Mesodermal cell (in vitro differentiated cells): ENCODE data around the gene KCNH2.

Experiments
- H3K27ac ChIP-seq: 2 replicates; pipeline ENCODE4 v1.7.0; 2013; ENCODE audit warnings: mild to moderate bottlenecking, low read depth, low read length, moderate library complexity; ENCODE audit not compliant: severe bottlenecking
- H3K36me3 ChIP-seq: 2 replicates; pipeline ENCODE4 v1.7.1; 2013; ENCODE audit warnings: mild to moderate bottlenecking, low read length, moderate library complexity; ENCODE audit not compliant: control insufficient read depth, insufficient read depth
- H3K4me1 ChIP-seq: one replicate; pipeline ENCODE4 v1.7.1; 2013; ENCODE audit warnings: mild to moderate bottlenecking, low read length; ENCODE audit not compliant: insufficient read depth, control insufficient read depth, poor library complexity, severe bottlenecking
- H3K4me3 ChIP-seq: 2 replicates; pipeline ENCODE4 v1.7.0; 2013; ENCODE audit warnings: low read length, control low read depth, mild to moderate bottlenecking; ENCODE audit not compliant: insufficient read depth, poor library complexity, severe bottlenecking; ENCODE audit errors: extremely low read depth
- H3K9me3 ChIP-seq: 2 replicates; pipeline ENCODE4 v1.7.1; 2013; ENCODE audit warnings: mild to moderate bottlenecking, low read length, moderate library complexity; ENCODE audit not compliant: control insufficient read depth
- WGBS, 2 experiments: methylation state at CpG; one replicate each; pipeline ENCODE4 v1.1.5; 2013; ENCODE audit warnings: missing lambda C conversion rate in 2 of 2; ENCODE audit not compliant: insufficient coverage in 2 of 2; 5-methylcytosine and 5-hydroxymethylcytosine counted together

The KCNH2 gene

GRCh38 chr7:150974468-150975391, 3.4 kb downstream of the KCNH2 start:
- Histone ChIP-seq H3K4me1 (peaks cover 13% of the 10 kb centered on the region), H3K4me3 (peak overlapping the region; percentile 39), H3K9me3 (no peaks in the 10 kb centered on the region), H3K27ac (no peak overlapping the region), H3K36me3 (no peaks in the 10 kb centered on the region)
- 5 to 7% methylated on average over 45 to 64 of the region's 89 CpGs for WGBS, 2 experiments

- Histone ChIP-seq H3K4me1 (peaks cover 13% of the 10 kb centered on the region), H3K9me3 (no peaks in the 10 kb centered on the region), H3K4me3 (no peak overlapping the region), H3K27ac (no peak overlapping the region), H3K36me3 (no peaks in the 10 kb centered on the region)
- 79 to 86% methylated on average over 24 to 27 of the region's 27 CpGs for WGBS, 2 experiments
These were observed 4.3 kb downstream of the KCNH2 start for GRCh38 chr7:150973571-150974451.

GRCh38 chr7:150972741-150973140, 5.4 kb downstream of the KCNH2 start:
- peaks cover 13% of the 10 kb centered on the region for H3K4me1 ChIP-seq
- H3K4me3 ChIP-seq, result no peak overlapping the region
- no peaks in the 10 kb centered on the region for H3K9me3 ChIP-seq
- H3K27ac ChIP-seq, result no peak overlapping the region
- WGBS, 2 experiments, result 93% methylated on average over 6 of the region's 8 CpGs
- no peaks in the 10 kb centered on the region for H3K36me3 ChIP-seq

- Histone ChIP-seq H3K4me1 (peaks cover 9% of the 10 kb centered on the region), H3K4me3 (no peak overlapping the region)
- 83 to 86% methylated on average over 12 of the region's 12 CpGs for WGBS, 2 experiments
These were observed 6.1 kb downstream of the KCNH2 start for GRCh38 chr7:150972023-150972468.

GRCh38 chr7:150971242-150972022, 6.7 kb downstream of the KCNH2 start:
- H3K4me1 ChIP-seq, result peaks cover 4% of the 10 kb centered on the region
- no peaks in the 10 kb centered on the region for H3K36me3 ChIP-seq
- no peaks in the 10 kb centered on the region for H3K9me3 ChIP-seq
- H3K4me3 ChIP-seq, result no peak overlapping the region
- 68 to 73% methylated on average over 11 to 14 of the region's 16 CpGs for WGBS, 2 experiments
- H3K27ac ChIP-seq, result peak overlapping the region; percentile 6

More at GRCh38 chr7:150972023-150972468, 6.1 kb downstream of the KCNH2 start:
- H3K9me3 ChIP-seq, result no peaks in the 10 kb centered on the region
- peak overlapping the region; percentile 6 for H3K27ac ChIP-seq
- no peaks in the 10 kb centered on the region for H3K36me3 ChIP-seq

- no peak overlapping the region for H3K4me3 ChIP-seq
- H3K4me1 ChIP-seq, result peaks cover 4% of the 10 kb centered on the region
- peak overlapping the region; percentile 29 for H3K27ac ChIP-seq
- 77 to 79% methylated on average over 11 of the region's 11 CpGs for WGBS, 2 experiments
- H3K36me3 ChIP-seq, result no peaks in the 10 kb centered on the region
- no peaks in the 10 kb centered on the region for H3K9me3 ChIP-seq
These were observed 7.7 kb downstream of the KCNH2 start for GRCh38 chr7:150970424-150970823.

GRCh38 chr7:150969475-150969874, 8.6 kb downstream of the KCNH2 start:
- Histone ChIP-seq H3K27ac (no peak overlapping the region), H3K4me3 (no peak overlapping the region), H3K4me1 (peaks cover 13% of the 10 kb centered on the region), H3K36me3 (no peaks in the 10 kb centered on the region), H3K9me3 (no peaks in the 10 kb centered on the region)
- 70 to 87% methylated on average over 4 to 5 of the region's 7 CpGs for WGBS, 2 experiments

- Histone ChIP-seq H3K4me1 (peaks cover 19% of the 10 kb centered on the region), H3K4me3 (no peak overlapping the region), H3K9me3 (no peaks in the 10 kb centered on the region), H3K36me3 (no peaks in the 10 kb centered on the region), H3K27ac (no peak overlapping the region)
- 77 to 82% methylated on average over 13 to 16 of the region's 16 CpGs for WGBS, 2 experiments
These were observed 9.3 kb downstream of the KCNH2 start for GRCh38 chr7:150968734-150969372.

GRCh38 chr7:150968056-150968733, 9.9 kb downstream of the KCNH2 start:
- no peak overlapping the region for H3K27ac ChIP-seq
- H3K4me1 ChIP-seq, result peaks cover 19% of the 10 kb centered on the region
- H3K36me3 ChIP-seq, result no peaks in the 10 kb centered on the region
- no peak overlapping the region for H3K4me3 ChIP-seq
- no peaks in the 10 kb centered on the region for H3K9me3 ChIP-seq
- 90 to 100% methylated on average over 8 to 11 of the region's 15 CpGs for WGBS, 2 experiments
